ENCODE measurements around the gene SLC9A9. TPM values are rescaled to one million over a fixed set of nuclear protein-coding genes. Genes with fewer than 3 reads are reported as not detected.
A peak's percentile ranks its signal among the peaks of the same experiment; 100 is the strongest.

Gene SLC9A9
- total and polyA plus RNA-seq, 2 donors (not counting 1 experiment from before 2014, with no cell fraction given), result 14.3 to 74.0 TPM

- H3K4me3 ChIP-seq (replicated peaks in 1 of 4; ENCODE audit: control extremely low read depth in 1 of 4, insufficient read depth in 1 of 4, low read depth in 3 of 4, low read length in 4 of 4), result no peak overlapping the region
- H3K4me1 ChIP-seq (ENCODE audit: control insufficient read depth, extremely low read depth, insufficient read depth, low read length), result peaks cover 2% of the 10 kb centered on the region
- TF ChIP-seq EZH2 (IDR thresholded peaks at IDR 0.05; ENCODE audit: low read length, missing control alignments), result no peak
- TF ChIP-seq CTCF (conservative IDR thresholded peaks at IDR 0.05 in 1 of 2, IDR thresholded peaks at IDR 0.05 in 1 of 2; ENCODE audit: low read depth in 1 of 2, low read length in 2 of 2), result no peak
- H3K9me3 ChIP-seq (ENCODE audit: control insufficient read depth, insufficient read depth, low read depth, low read length), result no peaks in the 10 kb centered on the region
- H3K36me3 ChIP-seq (ENCODE audit: control insufficient read depth, insufficient read depth, low read length), result no peaks in the 10 kb centered on the region
- H3K27ac ChIP-seq (ENCODE audit: insufficient read depth, low read length), result no peak overlapping the region
- H3K27me3 ChIP-seq (ENCODE audit: control insufficient read depth, insufficient read depth, low read length), result no peaks in the 10 kb centered on the region
- peak; percentile 70 to 86 for DNase-seq (ENCODE audit: low read depth in 2 of 2)
- H4K20me1 ChIP-seq (ENCODE audit: control insufficient read depth, extremely low read depth, insufficient read depth, low read length), result no peaks in the 10 kb centered on the region
- no peak overlapping the region for H3K4me2 ChIP-seq (ENCODE audit: extremely low read depth, insufficient read depth, low read length)
- no peak overlapping the region for H3K9ac ChIP-seq (ENCODE audit: insufficient read depth, low read length)
- no peaks in the 10 kb centered on the region for H3K79me2 ChIP-seq (ENCODE audit: control insufficient read depth, insufficient read depth, low read length)
- H2AFZ ChIP-seq (ENCODE audit: low read length), result no peak overlapping the region
These were observed 340.3 kb downstream of the SLC9A9 start for GRCh38 chr3:143507735-143508580.

GRCh38 chr3:143506190-143506589, 342.1 kb downstream of the SLC9A9 start:
- Histone ChIP-seq H3K27me3 (ENCODE audit: control insufficient read depth, insufficient read depth, low read length) (no peaks in the 10 kb centered on the region), H3K4me2 (ENCODE audit: extremely low read depth, insufficient read depth, low read length) (no peak overlapping the region), H3K79me2 (ENCODE audit: control insufficient read depth, insufficient read depth, low read length) (no peaks in the 10 kb centered on the region), H3K4me3 (replicated peaks in 1 of 4; ENCODE audit: control extremely low read depth in 1 of 4, insufficient read depth in 1 of 4, low read depth in 3 of 4, low read length in 4 of 4) (no peak overlapping the region), H3K27ac (ENCODE audit: insufficient read depth, low read length) (no peak overlapping the region), H3K4me1 (ENCODE audit: control insufficient read depth, extremely low read depth, insufficient read depth, low read length) (peaks cover 2% of the 10 kb centered on the region), H4K20me1 (ENCODE audit: control insufficient read depth, extremely low read depth, insufficient read depth, low read length) (no peaks in the 10 kb centered on the region), H3K36me3 (ENCODE audit: control insufficient read depth, insufficient read depth, low read length) (no peaks in the 10 kb centered on the region), H3K9me3 (ENCODE audit: control insufficient read depth, insufficient read depth, low read depth, low read length) (no peaks in the 10 kb centered on the region), H2AFZ (ENCODE audit: low read length) (no peak overlapping the region), H3K9ac (ENCODE audit: insufficient read depth, low read length) (no peak overlapping the region)
- no peak for DNase-seq (ENCODE audit: low read depth in 2 of 2)
- TF ChIP-seq EZH2 (IDR thresholded peaks at IDR 0.05; ENCODE audit: low read length, missing control alignments) (no peak), CTCF (conservative IDR thresholded peaks at IDR 0.05 in 1 of 2, IDR thresholded peaks at IDR 0.05 in 1 of 2; ENCODE audit: low read depth in 1 of 2, low read length in 2 of 2) (no peak)

GRCh38 chr3:143503325-143503885, 344.9 kb downstream of the SLC9A9 start:
- no peak for TF ChIP-seq CTCF (conservative IDR thresholded peaks at IDR 0.05 in 1 of 2, IDR thresholded peaks at IDR 0.05 in 1 of 2; ENCODE audit: low read depth in 1 of 2, low read length in 2 of 2)
- TF ChIP-seq EZH2 (IDR thresholded peaks at IDR 0.05; ENCODE audit: low read length, missing control alignments), result no peak
- Histone ChIP-seq H3K4me3 (replicated peaks in 1 of 4; ENCODE audit: control extremely low read depth in 1 of 4, insufficient read depth in 1 of 4, low read depth in 3 of 4, low read length in 4 of 4) (no peak overlapping the region), H4K20me1 (ENCODE audit: control insufficient read depth, extremely low read depth, insufficient read depth, low read length) (no peaks in the 10 kb centered on the region), H3K36me3 (ENCODE audit: control insufficient read depth, insufficient read depth, low read length) (no peaks in the 10 kb centered on the region), H3K79me2 (ENCODE audit: control insufficient read depth, insufficient read depth, low read length) (no peaks in the 10 kb centered on the region), H2AFZ (ENCODE audit: low read length) (no peak overlapping the region), H3K27ac (ENCODE audit: insufficient read depth, low read length) (no peak overlapping the region), H3K4me2 (ENCODE audit: extremely low read depth, insufficient read depth, low read length) (no peak overlapping the region), H3K9me3 (ENCODE audit: control insufficient read depth, insufficient read depth, low read depth, low read length) (no peaks in the 10 kb centered on the region), H3K27me3 (ENCODE audit: control insufficient read depth, insufficient read depth, low read length) (no peaks in the 10 kb centered on the region), H3K9ac (ENCODE audit: insufficient read depth, low read length) (no peak overlapping the region), H3K4me1 (ENCODE audit: control insufficient read depth, extremely low read depth, insufficient read depth, low read length) (peaks cover 2% of the 10 kb centered on the region)
- DNase-seq (ENCODE audit: low read depth in 2 of 2), result no peak

All from fibroblast of lung (primary cell).